Gastroesophageal sphincter (tissue), 3 donors: ENCODE measurements around the gene ATP8A1.

ENCODE experiments used
- CTCF ChIP-seq, 4 experiments: fragments of 200-600 bp in 2 of 4; fragments of 450-650 bp in 2 of 4; sonication (generic) in 1 of 4; IDR thresholded peaks; one replicate each; pipeline ENCODE4 v1.5.1; 2017 to 2019; ENCODE audit warnings: antibody characterized with exemption in 4 of 4, mild to moderate bottlenecking in 2 of 4, moderate library complexity in 2 of 4
- EP300 ChIP-seq: sonication (generic); formaldehyde crosslinking; IDR thresholded peaks from one replicate; pipeline ENCODE4 v1.6.1; 2017; ENCODE audit warnings: antibody characterized with exemption, mild to moderate bottlenecking
- POLR2A ChIP-seq, 2 donors: fragments of 450-650 bp; IDR thresholded peaks; one replicate each; pipeline ENCODE4 v1.6.1; 2017; ENCODE audit warnings: antibody characterized with exemption in 2 of 2, mild to moderate bottlenecking in 2 of 2, moderate library complexity in 1 of 2
- POLR2AphosphoS5 ChIP-seq: sonication (generic); formaldehyde crosslinking; IDR thresholded peaks from one replicate; pipeline ENCODE4 v1.6.1; 2017; ENCODE audit warnings: antibody characterized with exemption

DNA sequence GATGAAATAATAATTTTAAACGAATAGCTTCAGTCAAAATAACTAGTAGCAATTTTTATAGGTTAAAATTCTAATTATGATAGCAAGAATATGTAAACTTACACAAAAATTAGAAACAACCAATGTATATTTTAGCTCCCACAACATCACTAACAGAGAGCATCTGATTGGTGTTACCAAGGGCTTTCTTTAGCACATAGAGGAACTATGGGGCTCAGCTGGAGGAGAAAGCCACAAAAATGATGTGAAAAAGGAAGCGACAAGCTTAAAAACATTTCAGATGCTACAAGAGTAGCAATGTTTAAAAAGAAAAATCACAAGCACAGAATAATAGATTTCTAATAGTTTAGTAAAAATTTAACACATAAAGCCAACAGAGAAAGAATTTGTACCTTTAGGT lies 56.3 kb downstream of the ATP8A1 start:
- TF ChIP-seq CTCF (IDR thresholded peaks at IDR 0.05) (no peak), POLR2AphosphoS5 (no peak), EP300 (no peak), POLR2A (IDR thresholded peaks at IDR 0.05) (no peak)
